Activated naive CD4-positive, alpha-beta T cell treated with anti-CD3 and anti-CD28 coated beads, Interleukin-2, amount 50 U/mL, for 16 hours (primary cell): ENCODE data around the gene LSMEM2.

Experiments used
- DNase-seq: peaks from one replicate; pipeline ENCODE4 v3.0.0-alpha.2; 2020

LSMEM2 gene

DNA sequence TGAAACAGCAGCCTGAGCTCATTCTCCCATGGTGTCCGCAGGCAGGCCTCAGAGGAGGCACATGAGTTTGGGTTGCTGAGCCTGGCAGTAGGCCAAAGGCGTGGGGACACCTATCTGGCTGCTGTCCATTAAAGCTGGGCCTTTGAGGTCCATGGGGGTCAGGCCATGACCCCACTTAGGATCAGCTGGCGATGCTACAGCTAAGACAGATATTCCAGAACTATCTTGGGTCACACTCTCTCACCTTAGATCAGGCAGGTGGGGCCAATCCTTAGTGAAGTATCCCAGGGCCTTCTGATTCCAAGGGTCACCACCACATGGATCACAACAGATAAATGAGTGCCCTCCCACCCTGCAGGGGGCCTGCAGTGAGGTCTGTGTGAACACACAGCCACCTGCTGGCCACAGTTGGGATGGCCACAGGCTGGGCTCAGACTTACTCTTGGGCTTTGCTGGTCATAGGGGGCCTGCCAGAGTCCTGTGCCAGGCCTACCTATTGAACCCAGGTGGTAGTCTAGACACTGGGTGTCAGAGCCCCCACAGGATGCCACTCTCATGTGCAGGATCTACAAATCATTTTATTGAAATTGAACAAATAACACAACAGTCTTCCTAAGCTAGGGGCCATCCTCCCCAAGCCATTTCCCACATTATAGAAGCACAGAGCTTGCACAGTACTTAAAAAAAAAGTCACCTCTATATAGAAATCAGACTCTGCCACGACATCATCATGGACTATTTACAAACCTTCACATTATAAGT is 45.6 kb downstream of the LSMEM2 start:
- DNase-seq, result peak; percentile 71

DNA sequence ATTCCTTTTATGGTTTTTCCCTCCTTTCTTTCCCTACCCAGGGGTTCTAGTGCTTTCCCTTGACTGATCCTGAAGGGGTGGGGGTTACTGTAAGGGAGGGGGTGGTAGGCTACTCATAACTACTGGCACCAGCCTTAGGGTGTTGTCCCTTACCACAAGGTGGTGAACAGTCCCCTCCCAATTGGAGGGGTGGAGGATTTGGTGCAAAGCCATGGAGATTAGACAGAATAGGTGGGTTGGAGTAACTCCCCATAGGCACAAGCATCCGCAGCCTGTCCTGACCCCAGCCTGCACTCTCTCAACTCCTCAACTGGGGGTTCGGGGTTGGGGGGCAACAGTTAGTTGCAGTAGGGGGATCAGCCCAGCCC is 46.2 kb downstream of the LSMEM2 start:
- DNase-seq, result no peak

DNA sequence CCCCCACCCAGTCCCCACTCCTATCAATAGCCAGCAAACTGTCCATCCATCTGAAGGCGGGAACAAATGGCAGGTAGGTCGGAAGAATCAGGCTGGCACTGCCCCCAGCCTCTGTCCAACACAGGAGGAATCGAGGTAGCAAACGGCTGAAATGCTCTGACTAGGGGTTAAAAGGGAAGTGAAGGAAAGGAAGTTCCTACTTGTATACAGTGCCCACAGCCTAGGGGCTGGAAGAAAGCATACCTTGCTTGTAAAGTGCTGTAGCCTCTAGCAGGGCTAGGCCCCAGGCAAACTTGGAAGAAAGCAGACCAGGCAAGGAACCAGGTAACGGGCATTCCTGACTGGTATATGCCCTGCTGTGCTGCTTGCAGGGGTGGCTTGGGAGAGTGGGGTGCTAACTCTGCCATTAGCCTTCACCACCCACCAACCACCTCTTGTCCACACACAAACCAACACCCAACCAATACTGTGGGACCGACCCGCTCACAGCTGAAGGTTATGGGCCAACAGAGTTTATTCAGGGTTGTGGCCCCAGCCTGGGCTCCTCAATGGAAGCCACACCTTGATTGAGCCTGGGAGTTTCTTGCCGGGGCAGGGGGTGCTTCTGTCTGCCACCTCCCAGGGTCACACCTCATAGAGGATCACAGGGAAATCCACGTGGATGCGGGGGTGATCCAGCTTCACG is 46.8 kb downstream of the LSMEM2 start:
- no peak for DNase-seq

DNA sequence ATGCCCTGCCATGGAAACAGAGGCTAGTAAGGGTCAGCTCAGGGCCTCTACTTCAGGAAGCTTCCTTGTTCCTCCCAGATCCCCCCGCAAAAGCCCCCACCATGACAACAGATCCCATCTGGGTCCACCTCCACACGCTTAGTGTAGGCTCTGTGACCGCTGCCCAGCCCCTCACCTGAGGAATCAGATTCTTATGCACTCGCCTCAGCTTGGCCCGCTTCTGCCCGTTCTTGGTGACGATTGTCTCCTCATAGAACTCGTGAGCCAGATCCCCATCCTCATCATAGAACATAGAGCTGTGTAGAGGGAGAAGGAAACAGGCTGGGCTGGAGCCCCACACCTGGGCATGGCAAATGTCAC is 47.3 kb downstream of the LSMEM2 start:
- DNase-seq, result no peak

DNA sequence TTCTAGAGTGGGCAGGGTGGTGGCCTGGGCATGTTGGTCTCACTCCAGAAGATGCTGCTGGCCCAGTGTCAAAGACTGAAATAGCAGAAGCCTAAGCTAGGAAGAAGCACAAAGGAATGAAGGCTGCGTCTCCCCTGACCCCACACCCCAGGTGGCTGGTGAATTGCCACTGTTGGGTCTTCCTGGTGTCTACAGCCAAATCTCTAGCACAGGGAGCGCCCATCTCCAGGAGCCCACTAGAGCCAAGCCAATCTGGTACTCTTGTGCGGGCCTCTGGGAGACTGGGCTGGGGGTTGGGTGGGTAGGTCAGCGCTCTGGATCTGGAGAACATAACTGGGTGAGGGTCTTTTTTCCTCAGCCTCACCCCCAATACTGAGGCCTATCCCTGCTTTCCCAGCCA is 48.2 kb downstream of the LSMEM2 start:
- DNase-seq, result no peak

DNA sequence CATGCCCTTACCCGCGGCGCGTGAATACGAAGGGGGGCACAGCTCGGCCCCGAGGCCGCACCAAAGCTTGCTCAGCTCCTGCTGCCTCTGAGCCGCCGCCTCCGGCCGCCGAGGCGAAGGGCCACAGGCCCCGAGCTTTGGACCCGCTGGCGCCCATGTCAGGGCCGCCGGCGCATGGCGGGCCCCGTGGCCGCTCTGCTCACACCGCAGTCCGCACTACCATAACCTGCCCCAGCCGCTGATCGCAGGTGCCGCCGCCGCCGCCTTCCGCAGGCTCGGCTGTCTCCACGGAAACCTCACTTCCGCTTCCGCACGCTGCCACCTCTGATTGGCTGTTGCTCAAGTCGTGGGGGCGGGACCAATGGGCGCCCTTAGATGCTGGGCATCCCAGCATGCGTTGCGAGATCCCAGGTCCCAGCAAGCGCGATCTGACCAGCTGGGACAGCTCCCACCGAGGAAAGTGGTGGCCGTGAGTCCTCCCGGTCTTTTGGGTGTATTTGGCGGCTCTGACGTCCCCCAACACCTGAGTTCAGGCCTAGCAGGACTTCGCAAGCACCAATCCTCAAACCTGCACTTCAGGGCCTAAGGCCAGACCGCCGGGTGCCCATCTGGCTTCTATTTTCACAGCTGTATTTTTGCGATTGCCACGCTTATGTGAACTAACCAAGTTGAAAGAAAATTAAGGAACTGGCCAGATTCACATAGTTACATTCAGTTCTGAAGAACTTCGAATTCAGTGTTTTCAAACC is 49.2 kb downstream of the LSMEM2 start, which contains the start of gene TUSC2:
TUSC2 (minus strand) TSS at position 281 of the 749 bp plus-strand sequence; CDS start at position 157, 124 bp downstream.
- peak; percentile 95 for DNase-seq

DNA sequence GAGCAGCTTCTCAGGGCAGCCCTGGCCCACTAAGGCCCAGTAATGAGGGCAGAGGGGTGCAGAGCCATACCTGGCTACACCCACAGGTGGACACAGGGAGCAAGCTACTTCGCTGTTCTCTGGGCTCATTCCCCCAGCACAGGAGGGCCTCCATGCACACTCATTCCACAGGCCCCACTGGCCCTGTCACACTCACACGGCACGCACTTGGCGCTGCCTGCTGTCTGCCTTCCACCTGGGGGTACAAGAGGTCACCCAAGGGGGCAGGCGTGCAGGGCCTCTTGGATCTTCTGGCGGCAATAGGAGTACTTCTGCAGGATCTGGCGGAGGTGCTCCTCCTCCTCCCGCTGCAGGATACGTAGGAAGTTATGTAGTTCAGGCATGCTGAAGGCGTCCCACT is 51.4 kb downstream of the LSMEM2 start:
- DNase-seq, result no peak

DNA sequence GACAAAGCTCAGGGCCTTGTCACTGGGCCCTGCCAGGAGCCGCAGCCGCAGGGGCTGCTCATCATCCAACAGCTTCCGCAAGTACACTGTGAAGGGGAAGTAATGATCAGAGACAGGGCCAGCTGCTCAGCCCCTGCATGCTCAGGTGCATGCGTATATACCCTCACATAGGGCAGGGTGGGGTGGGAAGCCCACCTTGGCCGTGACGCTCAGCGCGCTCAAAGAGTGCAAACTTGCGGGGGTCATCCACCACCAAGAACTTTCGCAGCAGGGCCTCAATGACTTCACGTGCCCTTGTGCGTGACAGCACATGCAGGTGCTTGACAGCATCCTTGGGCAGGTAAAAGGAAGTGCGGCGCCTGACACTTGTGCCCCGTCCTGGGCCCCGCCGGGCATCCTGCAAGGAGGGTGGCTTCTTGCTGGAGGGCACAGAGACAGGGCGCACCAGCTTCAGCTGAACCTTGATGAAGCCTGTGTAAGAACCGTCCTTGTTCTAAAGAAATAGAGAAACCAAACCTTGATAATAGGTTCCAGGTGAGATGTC is 52.5 kb downstream of the LSMEM2 start:
- DNase-seq, result no peak

DNA sequence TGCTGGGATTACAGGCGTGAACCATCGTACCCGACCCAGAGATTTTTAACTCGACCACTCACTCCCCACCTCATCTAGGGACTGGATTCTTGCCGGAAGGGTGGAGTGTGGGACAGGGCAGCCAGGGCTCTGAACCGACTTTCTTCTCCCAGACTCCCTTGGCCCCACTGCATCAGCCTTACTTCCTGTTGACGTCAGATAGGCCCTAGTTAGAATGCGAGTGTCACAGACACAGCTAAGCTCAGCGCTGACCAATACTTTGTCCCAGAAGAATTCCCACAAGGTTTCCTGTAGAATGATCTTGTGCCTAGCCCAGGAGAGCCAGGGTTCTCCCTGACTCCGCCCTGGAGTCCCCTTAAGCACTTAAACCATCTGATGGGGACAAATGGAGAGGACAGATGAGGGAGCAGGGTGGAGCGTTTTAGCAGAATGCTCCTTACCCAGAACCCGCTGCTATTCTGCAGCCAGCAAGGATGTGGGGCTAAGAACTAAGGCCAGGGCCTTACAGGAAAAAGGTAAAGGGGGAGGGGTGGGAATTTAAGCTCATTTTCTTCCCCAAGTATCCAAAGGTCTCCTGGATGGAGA is 54.9 kb downstream of the LSMEM2 start:
- DNase-seq, result no peak

DNA sequence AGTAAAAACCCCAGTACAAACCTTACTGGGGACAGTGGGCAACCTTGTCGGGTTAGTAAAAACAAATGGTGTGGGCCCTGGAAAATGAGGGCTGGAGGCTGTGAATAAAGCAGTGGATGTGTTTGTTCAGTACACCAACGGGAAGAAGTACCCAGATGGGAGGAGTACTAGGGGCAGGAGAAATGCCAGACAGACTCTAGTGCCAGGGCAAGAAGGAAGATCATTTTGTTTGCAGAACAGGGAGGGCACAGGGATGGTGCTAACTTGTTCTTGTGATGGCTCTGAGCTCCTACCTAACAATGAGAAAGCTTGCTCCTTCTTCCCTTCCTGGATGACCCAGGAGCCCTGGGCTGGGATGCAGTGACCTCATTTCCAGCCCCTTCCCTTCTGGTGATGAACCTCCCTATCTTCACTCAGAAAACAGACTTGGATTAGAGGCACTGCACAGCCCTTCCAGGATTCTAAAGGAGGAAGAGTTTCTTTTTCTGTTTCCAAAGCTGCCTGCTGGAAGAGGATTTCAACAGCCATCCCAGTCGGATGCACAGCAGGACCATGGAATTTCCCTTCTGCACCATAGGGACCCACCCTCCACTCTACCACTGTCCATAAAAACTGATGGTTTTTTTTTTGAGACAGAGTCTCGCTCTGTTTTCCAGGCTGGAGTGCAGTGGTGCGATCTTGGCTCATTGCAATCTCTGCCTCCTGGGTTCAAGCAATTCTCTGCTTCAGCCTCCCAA is 55.6 kb downstream of the LSMEM2 start:
- no peak for DNase-seq

DNA sequence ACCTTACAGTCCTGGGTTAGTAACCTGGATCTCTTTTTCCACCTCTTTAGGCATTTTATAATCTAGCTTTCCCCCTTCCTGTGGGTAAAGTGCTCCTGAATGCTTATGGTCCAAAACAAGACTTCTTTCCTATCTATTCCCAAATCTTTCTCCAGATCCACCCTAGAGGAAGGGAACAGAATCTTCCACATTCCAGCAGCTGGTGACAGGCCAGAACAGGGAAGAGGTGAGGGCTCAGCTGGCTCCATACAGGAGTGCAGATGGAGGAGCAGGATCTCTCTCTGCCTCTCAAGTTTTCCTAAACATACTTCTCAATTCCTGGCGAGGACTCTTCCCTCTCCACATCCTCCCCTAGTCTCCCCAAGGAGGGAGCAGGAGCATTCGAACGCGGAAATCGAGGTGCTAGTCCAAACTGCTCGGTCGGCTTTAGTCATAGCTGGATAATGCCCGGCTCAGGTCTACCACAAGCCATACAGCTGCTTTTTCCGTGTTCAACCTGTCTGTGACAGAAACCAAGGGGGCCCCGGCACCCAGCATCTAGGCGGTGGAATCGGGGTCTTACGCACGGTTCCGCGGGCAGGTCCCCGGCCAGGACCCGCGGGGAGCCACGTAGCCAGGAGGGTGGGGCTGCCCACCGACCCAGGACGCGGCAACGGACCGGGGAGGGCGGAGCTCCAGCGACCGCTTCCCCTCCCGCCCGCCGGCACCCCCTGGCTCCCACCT is 57.7 kb downstream of the LSMEM2 start:
- DNase-seq, result no peak

DNA sequence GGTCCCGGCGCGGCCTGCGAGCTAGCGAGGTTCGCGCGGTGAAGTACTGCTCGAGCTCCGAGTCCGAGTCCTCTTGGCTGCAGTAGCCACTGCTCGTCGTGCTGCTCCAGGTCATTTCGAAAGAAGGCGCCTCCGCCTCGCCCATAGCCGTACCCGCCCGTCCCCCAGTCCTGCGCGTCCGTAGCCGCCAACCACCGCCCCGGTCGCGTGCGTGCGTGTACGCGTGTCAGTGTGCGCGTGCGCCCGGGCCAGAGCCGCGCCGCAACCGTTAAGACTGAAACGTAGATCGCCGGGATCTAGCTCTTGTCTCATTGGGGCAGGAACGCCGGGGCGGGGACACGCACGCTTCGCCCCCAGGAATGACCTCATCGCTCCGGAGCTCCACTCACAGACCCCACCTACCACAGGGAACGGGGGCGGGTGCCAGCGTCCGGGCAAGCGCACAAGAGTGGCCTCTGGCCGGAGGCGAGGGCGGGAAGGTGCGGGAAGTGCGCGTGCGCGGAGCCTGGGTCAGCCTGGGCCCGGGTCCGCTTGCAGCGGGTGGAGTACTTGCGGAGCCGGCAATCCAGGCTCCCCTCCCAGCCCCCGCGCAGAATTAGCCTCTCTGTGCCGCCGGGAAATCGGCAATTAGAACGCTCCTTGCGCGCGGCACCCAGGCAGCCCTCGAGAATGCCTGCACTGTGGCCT is 58.4 kb downstream of the LSMEM2 start:
- peak; percentile 96 for DNase-seq
